GM19099 (cell line): ENCODE results near the gene ATG7.

ENCODE experiments used
- POLR2A ChIP-seq: IDR thresholded peaks from 3 replicates; pipeline ENCODE4 v1.6.1; 2011; ENCODE audit warnings: low read depth; ENCODE audit not compliant: insufficient read length; ENCODE audit errors: extremely low read depth

Gene ATG7

DNA sequence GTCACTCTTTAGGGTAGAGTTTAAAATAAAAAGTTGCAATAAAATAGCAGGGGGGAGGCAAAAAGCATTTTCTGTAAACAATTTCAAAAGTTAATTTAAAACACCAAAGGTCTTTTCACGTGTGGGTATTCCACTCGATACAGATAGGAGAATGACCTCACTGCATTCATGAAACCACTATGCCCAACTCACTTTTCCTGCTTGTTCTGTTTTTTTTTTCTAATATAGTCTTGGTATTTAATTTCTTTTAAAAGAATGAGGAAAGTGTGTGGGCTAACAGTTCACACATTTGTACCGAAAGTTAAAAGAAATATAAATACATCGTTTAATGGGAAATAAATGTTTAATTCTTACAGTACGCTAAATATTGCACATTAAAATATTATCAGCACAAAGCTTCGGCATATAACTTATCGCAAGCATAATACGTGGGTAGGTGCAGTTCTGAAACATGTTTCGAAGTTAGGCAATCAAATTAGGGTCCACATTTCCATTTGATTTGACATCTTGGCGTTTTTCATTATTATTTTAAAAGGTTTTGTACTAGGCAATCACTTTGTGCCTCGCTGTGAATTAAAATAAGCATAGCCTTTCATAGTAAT is 330.1 kb downstream of the ATG7 start:
- no peak for TF ChIP-seq POLR2A

DNA sequence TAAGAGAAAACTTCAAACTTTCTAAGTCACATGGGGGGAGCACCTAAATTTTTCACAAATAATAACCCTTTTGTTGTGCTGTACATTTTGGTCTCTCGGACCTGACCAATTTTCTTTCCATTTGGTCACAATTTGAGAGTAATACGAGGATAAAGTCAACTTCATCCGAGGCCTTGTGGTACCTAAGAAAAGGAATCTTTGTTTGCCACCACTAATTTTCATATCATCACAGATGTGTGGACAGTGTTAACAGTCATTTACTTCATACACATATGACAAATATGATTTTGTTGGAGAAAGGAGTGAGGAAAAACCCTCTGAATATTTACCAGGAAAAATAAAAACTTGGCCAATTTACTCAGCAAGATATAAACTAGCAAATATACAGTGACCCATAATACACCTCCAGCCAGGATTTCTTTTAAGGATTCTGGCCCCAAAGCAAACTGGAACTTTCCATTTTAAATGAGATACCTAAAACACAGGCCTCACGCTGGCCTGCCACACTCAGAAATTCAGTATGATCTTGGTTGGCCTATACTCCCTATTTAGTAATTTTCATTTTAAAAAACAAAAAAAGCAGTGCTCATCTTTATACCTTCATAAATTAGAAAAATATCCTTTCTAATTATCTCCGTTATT is 330.8 kb downstream of the ATG7 start:
- TF ChIP-seq POLR2A: no peak

- TF ChIP-seq POLR2A: no peak
Measured at GRCh38 chr3:11603628-11604027, 331.4 kb downstream of the ATG7 start.

DNA sequence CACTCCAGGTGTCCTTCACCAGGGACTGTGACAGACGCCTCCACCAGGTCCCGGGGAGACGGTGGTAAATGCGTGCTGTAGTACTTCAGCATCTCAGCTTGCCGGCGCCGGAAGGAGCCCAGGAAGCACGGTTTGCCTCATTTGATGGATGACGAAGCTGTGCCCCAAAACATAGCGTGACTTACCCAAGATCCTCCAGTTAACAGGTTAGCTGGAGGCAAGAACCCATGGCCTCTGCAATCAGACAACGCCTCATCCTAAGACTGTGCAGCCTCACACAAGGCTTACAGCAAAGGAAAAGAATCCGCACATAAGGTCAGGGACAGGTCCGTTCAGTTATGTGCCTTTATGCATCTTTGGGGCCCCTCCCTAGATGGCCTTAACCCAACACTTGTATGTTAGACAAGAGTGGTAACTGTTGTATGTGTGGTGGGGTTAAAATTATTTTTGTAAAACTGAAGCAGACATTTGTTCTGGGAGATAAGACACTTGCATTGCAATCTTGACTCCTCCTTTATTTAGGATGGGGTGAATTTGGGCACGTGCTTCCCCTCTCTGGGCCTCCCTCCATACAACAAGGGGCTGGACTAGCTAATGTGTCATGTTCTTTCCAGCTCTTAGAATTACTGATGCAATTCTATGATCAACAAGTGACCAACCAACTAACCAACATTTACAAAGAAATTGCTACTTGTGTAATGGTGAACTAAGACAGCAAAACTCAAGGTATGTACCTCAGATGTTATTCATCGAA is 332.1 kb downstream of the ATG7 start:
- TF ChIP-seq POLR2A: no peak

DNA sequence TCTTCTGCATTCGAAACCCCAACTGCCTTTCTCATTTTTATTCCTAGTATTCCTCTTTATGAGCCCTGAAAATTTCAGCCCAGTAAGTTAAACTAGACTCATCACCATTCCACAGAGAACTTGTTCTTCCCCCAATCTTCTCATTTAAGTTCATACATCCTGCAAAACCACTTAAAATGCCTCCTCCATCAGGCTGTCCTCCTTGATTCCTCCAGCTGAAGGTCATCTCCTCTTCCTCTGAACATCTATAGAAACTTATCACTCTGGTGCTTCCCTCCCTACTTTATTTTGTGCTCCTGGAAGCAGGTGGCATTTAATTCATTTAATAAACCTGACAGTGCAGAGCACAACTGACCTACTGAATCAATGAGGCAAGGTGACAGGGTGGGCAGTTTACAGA is 333.2 kb downstream of the ATG7 start:
- no peak for TF ChIP-seq POLR2A

- no peak for TF ChIP-seq POLR2A
Measured at GRCh38 chr3:11606090-11606784, 334.0 kb downstream of the ATG7 start.

DNA sequence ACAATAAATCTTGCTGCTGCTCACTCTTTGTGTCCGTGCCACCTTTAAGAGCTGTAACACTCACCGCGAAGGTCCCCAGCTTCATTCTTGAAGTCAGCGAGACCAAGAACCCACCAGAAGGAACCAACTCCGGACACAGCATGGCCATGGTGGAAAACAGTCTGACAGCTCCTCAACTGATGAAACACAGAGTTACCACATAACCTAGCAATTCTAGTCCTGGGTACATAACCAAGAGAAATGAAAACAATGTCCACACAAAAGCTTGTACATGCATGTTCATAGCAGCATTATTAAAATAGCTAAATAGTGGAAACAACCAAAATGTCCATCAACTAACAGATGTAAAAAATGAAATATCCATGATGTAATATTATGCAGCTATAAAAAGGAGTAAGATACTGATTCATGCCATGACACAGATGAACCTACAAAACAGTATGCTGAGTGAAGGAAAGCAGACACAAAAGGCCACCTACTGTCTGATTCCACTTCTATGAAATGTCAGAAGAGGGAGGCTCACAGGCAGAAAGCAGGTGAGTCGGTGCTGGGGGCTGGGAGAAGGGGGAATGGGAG is 334.8 kb downstream of the ATG7 start:
- no peak for TF ChIP-seq POLR2A
